ENCODE results near the gene TENT4A. TPM values are rescaled to one million over a fixed set of nuclear protein-coding genes. Genes with fewer than 3 reads are reported as not detected.

Gene TENT4A
- 25.6 and 25.7 TPM in 2 replicates for total RNA-seq (2021)
- long read RNA-seq, full-length matches to known transcripts = 2 of 19 reads
- long read RNA-seq, partial matches to known transcripts = 12 of 19 reads
- long read RNA-seq, other reads (novel, unspliced or antisense) = 5 of 19 reads

DNA sequence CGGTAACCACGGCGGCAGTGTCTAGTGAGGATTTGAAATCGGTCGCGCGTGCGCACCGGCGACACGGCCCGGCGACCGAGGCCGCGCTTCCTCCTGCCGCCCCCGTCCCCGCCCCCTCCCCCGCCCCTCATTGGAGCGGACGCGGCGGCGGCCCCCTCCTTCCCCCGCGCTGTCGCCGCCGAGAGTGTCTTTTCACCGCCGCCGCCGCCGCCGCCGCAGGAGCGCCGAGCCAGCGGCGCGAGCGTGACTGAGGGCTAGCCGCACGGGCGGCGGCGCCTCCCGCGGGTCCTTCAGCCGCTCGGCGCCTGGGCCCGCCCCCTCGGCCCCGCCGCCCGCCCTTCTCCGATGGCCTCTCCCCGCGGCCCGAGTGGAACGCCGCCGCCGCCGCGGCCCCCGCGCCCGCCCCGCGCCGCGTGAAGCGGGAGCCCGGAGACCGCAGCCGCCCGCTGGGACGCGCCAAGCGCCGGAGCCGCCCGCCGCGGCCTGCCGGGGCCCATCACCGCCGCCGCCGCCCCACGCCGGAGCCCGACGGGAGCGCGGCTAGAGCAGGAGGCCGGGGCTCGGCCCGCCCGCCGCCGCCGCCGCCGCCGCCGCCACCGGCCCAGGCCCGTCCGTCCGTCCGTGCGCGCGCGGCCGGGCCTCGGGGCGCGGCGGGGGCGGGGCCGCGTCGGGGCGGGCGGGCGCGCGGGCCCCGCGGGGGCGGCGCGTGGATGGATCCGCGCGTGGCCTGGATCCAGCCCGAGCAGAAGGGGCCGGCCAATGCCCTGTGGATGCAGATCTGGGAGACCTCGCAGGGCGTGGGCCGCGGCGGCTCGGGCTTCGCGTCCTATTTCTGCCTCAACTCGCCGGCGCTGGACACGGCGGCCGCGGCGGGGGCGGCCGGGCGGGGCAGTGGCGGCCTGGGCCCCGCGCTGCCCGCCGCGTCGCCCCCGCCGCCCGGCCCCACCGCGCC is at the start of gene TENT4A:
TSS of gene TENT4A (plus strand) at position 159 of the 952 bp plus-strand sequence. CDS start at position 711, 552 bp downstream.
- no CpG with 5 or more reads among the region's 174 CpGs for WGBS (ENCODE audit: extremely low coverage, insufficient read length, low lambda C conversion rate)
- peaks cover 2 to 11% (median 6%) of the 10 kb centered on the region in 3 experiments; a peak in 3 of 7 replicates for H3K36me3 Mint-ChIP-seq (ENCODE audit: insufficient read depth in 1 of 3, low read depth in 3 of 3)
- peaks cover 19% of the 10 kb centered on the region for H3K79me1 ChIP-seq (ENCODE audit: insufficient read depth, low read depth, low read length, poor library complexity, severe bottlenecking)

More for the DNA sequence above, at the start of gene TENT4A:
- Histone ChIP-seq H4K8ac (replicated peaks; ENCODE audit: insufficient read length, low read depth, low read length) (no peak within 1 kb of the TSS), H3K23ac (ENCODE audit: insufficient read length, low read depth, low read length) (no peak within 1 kb of the TSS), H2BK12ac (ENCODE audit: insufficient read length, low read depth, low read length) (no peak within 1 kb of the TSS), H2BK5ac (ENCODE audit: insufficient read length, low read length) (no peak within 1 kb of the TSS), H3K4me2 (ENCODE audit: insufficient read depth, insufficient read length, low read length) (peak within 1 kb of the TSS; percentile 87), H3K27me3 (ENCODE audit: insufficient read depth, low read length) (no peaks in the 10 kb centered on the region), H3K4me1 (ENCODE audit: insufficient read depth, low read length) (no peaks in the 10 kb centered on the region; the same call in 1 of the 2 replicates), H3K4ac (ENCODE audit: low read depth, low read length) (no peak within 1 kb of the TSS), H4K20me1 (ENCODE audit: control insufficient read depth, insufficient read depth, insufficient read length) (peaks cover 11% of the 10 kb centered on the region), H3K23me2 (ENCODE audit: insufficient read length, low read depth, low read length, poor library complexity, severe bottlenecking) (peaks cover 11% of the 10 kb centered on the region), H3K9ac (ENCODE audit: extremely low read depth, insufficient read length, low read length) (peak within 1 kb of the TSS; percentile 54), H3K27ac (ENCODE audit: insufficient read length, low read depth, low read length) (no peak within 1 kb of the TSS), H2BK15ac (ENCODE audit: low read depth, low read length) (no peak within 1 kb of the TSS), H3K18ac (ENCODE audit: insufficient read length, low read depth, low read length) (peak within 1 kb of the TSS; percentile 53), H3K14ac (ENCODE audit: insufficient read depth, low read length) (peak within 1 kb of the TSS; percentile 79), H2BK120ac (ENCODE audit: low read depth, low read length, poor library complexity, severe bottlenecking) (no peak within 1 kb of the TSS), H3K79me2 (ENCODE audit: insufficient read depth, low read length) (peaks cover 25% of the 10 kb centered on the region; the same call in 1 of the 2 replicates), H3T11ph (ENCODE audit: low read length) (no peak within 1 kb of the TSS), H2AK5ac (ENCODE audit: insufficient read length, low read length) (no peak within 1 kb of the TSS), H2AFZ (ENCODE audit: low read length) (no peak within 1 kb of the TSS), H4K91ac (ENCODE audit: insufficient read length, low read depth, low read length) (no peak within 1 kb of the TSS), H4K5ac (ENCODE audit: insufficient read length, low read depth, low read length) (no peak within 1 kb of the TSS), H2BK20ac (ENCODE audit: low read depth, low read length, poor library complexity, severe bottlenecking) (no peak within 1 kb of the TSS), H3K56ac (ENCODE audit: insufficient read length, low read depth, low read length) (no peak within 1 kb of the TSS), H3K9me3 (ENCODE audit: control insufficient read depth, low read depth, low read length) (no peaks in the 10 kb centered on the region)
- H3K27me3 Mint-ChIP-seq (ENCODE audit: low read depth) = peaks cover 18% of the 10 kb centered on the region
- peak within 1 kb of the TSS in 2 of 3 experiments; percentile 87 to 92; a peak in 4 of 7 replicates for H3K27ac Mint-ChIP-seq
- peaks cover 31 to 44% of the 10 kb centered on the region in 2 experiments for H3K4me1 Mint-ChIP-seq
- no peaks in the 10 kb centered on the region; a peak in 2 of 5 replicates for H3K9me3 Mint-ChIP-seq
- TF ChIP-seq, protein P1, sequence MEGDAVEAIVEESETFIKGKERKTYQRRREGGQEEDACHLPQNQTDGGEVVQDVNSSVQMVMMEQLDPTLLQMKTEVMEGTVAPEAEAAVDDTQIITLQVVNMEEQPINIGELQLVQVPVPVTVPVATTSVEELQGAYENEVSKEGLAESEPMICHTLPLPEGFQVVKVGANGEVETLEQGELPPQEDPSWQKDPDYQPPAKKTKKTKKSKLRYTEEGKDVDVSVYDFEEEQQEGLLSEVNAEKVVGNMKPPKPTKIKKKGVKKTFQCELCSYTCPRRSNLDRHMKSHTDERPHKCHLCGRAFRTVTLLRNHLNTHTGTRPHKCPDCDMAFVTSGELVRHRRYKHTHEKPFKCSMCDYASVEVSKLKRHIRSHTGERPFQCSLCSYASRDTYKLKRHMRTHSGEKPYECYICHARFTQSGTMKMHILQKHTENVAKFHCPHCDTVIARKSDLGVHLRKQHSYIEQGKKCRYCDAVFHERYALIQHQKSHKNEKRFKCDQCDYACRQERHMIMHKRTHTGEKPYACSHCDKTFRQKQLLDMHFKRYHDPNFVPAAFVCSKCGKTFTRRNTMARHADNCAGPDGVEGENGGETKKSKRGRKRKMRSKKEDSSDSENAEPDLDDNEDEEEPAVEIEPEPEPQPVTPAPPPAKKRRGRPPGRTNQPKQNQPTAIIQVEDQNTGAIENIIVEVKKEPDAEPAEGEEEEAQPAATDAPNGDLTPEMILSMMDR (conservative IDR thresholded peaks at IDR 0.05) = no peak
- no peak for DNase-seq
- peak within 1 kb of the TSS; percentile 79 to 90 for H3K4me3 Mint-ChIP-seq
